Trophoblast cell (in vitro differentiated cells and primary cell): Measurements from ENCODE around the gene FBXL22.
A peak's percentile ranks its signal among the peaks of the same experiment; 100 is the strongest.

Experiments used
- DNase-seq, 2 donors: peaks; one replicate each; pipeline ENCODE4 v3.0.0-alpha.2; 2016
- H2AFZ ChIP-seq: 2 replicates; pipeline ENCODE4 v1.6.1; 2013; ENCODE audit warnings: low read length, moderate library complexity, mild to moderate bottlenecking; ENCODE audit not compliant: insufficient read depth, poor library complexity
- H2AK5ac ChIP-seq: 2 replicates; pipeline ENCODE4 v1.6.1; 2013; ENCODE audit warnings: mild to moderate bottlenecking, low read length
- H2BK120ac ChIP-seq: 2 replicates; pipeline ENCODE4 v1.6.1; 2013; ENCODE audit warnings: low read length, mild to moderate bottlenecking, moderate library complexity; ENCODE audit not compliant: insufficient read depth, poor library complexity
- H2BK12ac ChIP-seq: 2 replicates; pipeline ENCODE4 v1.6.1; 2013; ENCODE audit warnings: mild to moderate bottlenecking, low read length, moderate library complexity
- H2BK5ac ChIP-seq: 2 replicates; pipeline ENCODE4 v1.6.1; 2013; ENCODE audit warnings: low read length, low read depth, moderate library complexity, mild to moderate bottlenecking; ENCODE audit not compliant: poor library complexity
- H3K14ac ChIP-seq: 2 replicates; pipeline ENCODE4 v1.6.1; 2013; ENCODE audit warnings: mild to moderate bottlenecking, low read length
- H3K18ac ChIP-seq: 2 replicates; pipeline ENCODE4 v1.6.1; 2013; ENCODE audit warnings: mild to moderate bottlenecking, low read length
- H3K23ac ChIP-seq: 2 replicates; pipeline ENCODE4 v1.6.1; 2013; ENCODE audit warnings: low read length
- H3K27ac ChIP-seq: 2 replicates; pipeline ENCODE4 v1.5.1; 2013; ENCODE audit warnings: low read depth, mild to moderate bottlenecking, inconsistent platforms, low read length, moderate library complexity
- H3K27me3 ChIP-seq: 2 replicates; pipeline ENCODE4 v1.6.1; 2013; ENCODE audit warnings: inconsistent platforms, mild to moderate bottlenecking, low read length, moderate library complexity; ENCODE audit not compliant: insufficient read depth
- H3K36me3 ChIP-seq, 2 experiments: 1 replicate in 1 of 2; 2 replicates in 1 of 2; pipeline ENCODE4 v1.6.1; 2013; ENCODE audit warnings: low read length in 2 of 2, mild to moderate bottlenecking in 2 of 2, moderate library complexity in 1 of 2; ENCODE audit not compliant: insufficient read depth in 2 of 2, control insufficient read depth in 1 of 2
- H3K4ac ChIP-seq: 2 replicates; pipeline ENCODE4 v1.6.1; 2013; ENCODE audit warnings: low read depth, mild to moderate bottlenecking, low read length, moderate library complexity
- H3K4me1 ChIP-seq, 2 experiments: 1 replicate in 1 of 2; 2 replicates in 1 of 2; pipeline ENCODE4 v1.6.1; 2013; ENCODE audit warnings: low read length in 2 of 2, mild to moderate bottlenecking in 2 of 2, moderate library complexity in 1 of 2; ENCODE audit not compliant: insufficient read depth in 2 of 2, control insufficient read depth in 1 of 2
- H3K4me2 ChIP-seq: 2 replicates; pipeline ENCODE4 v1.6.1; 2013; ENCODE audit warnings: inconsistent platforms, mild to moderate bottlenecking, low read length, moderate library complexity
- H3K4me3 ChIP-seq: 2 replicates; pipeline ENCODE4 v1.5.1; 2013; ENCODE audit warnings: mild to moderate bottlenecking, low read depth, low read length, inconsistent platforms
- H3K79me1 ChIP-seq: one replicate; pipeline ENCODE4 v1.6.1; 2013; ENCODE audit warnings: low read length
- H3K79me2 ChIP-seq: 2 replicates; pipeline ENCODE4 v1.6.1; 2013; ENCODE audit warnings: low read length, mild to moderate bottlenecking; ENCODE audit not compliant: control insufficient read depth, insufficient read depth, poor library complexity
- H3K9ac ChIP-seq: 2 replicates; pipeline ENCODE4 v1.6.1; 2013; ENCODE audit warnings: mild to moderate bottlenecking, low read length
- H3K9me3 ChIP-seq: 2 replicates; pipeline ENCODE4 v1.6.1; 2013; ENCODE audit warnings: low read depth, mild to moderate bottlenecking, control low read depth, inconsistent platforms, low read length; ENCODE audit not compliant: insufficient read depth
- H4K12ac ChIP-seq: 2 replicates; pipeline ENCODE4 v1.6.1; 2013; ENCODE audit warnings: low read depth, mild to moderate bottlenecking, low read length, moderate library complexity
- H4K8ac ChIP-seq: 2 replicates; pipeline ENCODE4 v1.6.1; 2013; ENCODE audit warnings: low read depth, mild to moderate bottlenecking, low read length, moderate library complexity
- H4K91ac ChIP-seq: one replicate; pipeline ENCODE4 v1.6.1; 2013; ENCODE audit warnings: low read depth, mild to moderate bottlenecking, low read length, moderate library complexity
- WGBS: extraction: QIAGEN DNeasy Blood & Tissue Kit; methylation state at CpG from one replicate; pipeline ENCODE4 v1.1.7; 2013; ENCODE audit warnings: missing lambda C conversion rate; ENCODE audit not compliant: insufficient read length, insufficient coverage; ENCODE audit errors: extremely low coverage; 5-methylcytosine and 5-hydroxymethylcytosine counted together

FBXL22 gene

GRCh38 chr15:63593705-63594671, 3.2 kb upstream of the FBXL22 start:
- Histone ChIP-seq H3K79me1 (no peaks in the 10 kb centered on the region), H4K8ac (no peak overlapping the region), H3K23ac (no peak overlapping the region), H3K14ac (no peak overlapping the region), H4K12ac (no peak overlapping the region), H3K18ac (no peak overlapping the region), H3K4me3 (no peak overlapping the region), H3K79me2 (no peaks in the 10 kb centered on the region), H3K9ac (no peak overlapping the region), H3K27me3 (no peaks in the 10 kb centered on the region), H3K4ac (no peak overlapping the region), H3K36me3 (peaks cover 6 to 22% of the 10 kb centered on the region in 2 experiments), H3K4me1 (no peaks in the 10 kb centered on the region), H2AK5ac (no peak overlapping the region), H2BK120ac (no peak overlapping the region), H3K9me3 (peaks cover 2% of the 10 kb centered on the region), H2AFZ (no peak overlapping the region), H2BK5ac (no peak overlapping the region), H2BK12ac (no peak overlapping the region), H3K27ac (no peak overlapping the region), H3K4me2 (no peak overlapping the region), H4K91ac (no peak overlapping the region)
- no peak for DNase-seq
- no CpG with 5 or more reads among the region's 9 CpGs for WGBS

GRCh38 chr15:63595065-63595464, 2.1 kb upstream of the FBXL22 start:
- Histone ChIP-seq H3K14ac (no peak overlapping the region), H4K8ac (no peak overlapping the region), H3K4ac (no peak overlapping the region), H3K79me2 (no peaks in the 10 kb centered on the region), H3K23ac (no peak overlapping the region), H2BK5ac (no peak overlapping the region), H3K18ac (no peak overlapping the region), H3K27ac (no peak overlapping the region), H3K9ac (no peak overlapping the region), H4K91ac (no peak overlapping the region), H2AFZ (no peak overlapping the region), H3K27me3 (no peaks in the 10 kb centered on the region), H3K36me3 (peaks cover 6 to 20% of the 10 kb centered on the region in 2 experiments), H3K4me3 (no peak overlapping the region), H4K12ac (no peak overlapping the region), H2AK5ac (no peak overlapping the region), H3K4me2 (no peak overlapping the region), H2BK12ac (no peak overlapping the region), H2BK120ac (no peak overlapping the region), H3K9me3 (peaks cover 2% of the 10 kb centered on the region), H3K4me1 (peaks cover 0 to 3% of the 10 kb centered on the region in 2 experiments), H3K79me1 (no peaks in the 10 kb centered on the region)
- DNase-seq, result peak; percentile 55 to 65
- no CpG with 5 or more reads among the region's 3 CpGs for WGBS

GRCh38 chr15:63595688-63596087, 1.5 kb upstream of the FBXL22 start:
- no peak overlapping the region for H2BK12ac ChIP-seq
- H3K14ac ChIP-seq, result no peak overlapping the region
- H3K79me1 ChIP-seq, result peaks cover 2% of the 10 kb centered on the region
- H2BK120ac ChIP-seq, result no peak overlapping the region
- no peak overlapping the region for H3K23ac ChIP-seq
- H3K4me3 ChIP-seq, result no peak overlapping the region
- no peak overlapping the region for H2AK5ac ChIP-seq
- H3K4me2 ChIP-seq, result no peak overlapping the region
- H3K36me3 ChIP-seq, result peaks cover 6 to 16% of the 10 kb centered on the region in 2 experiments
- no peak for DNase-seq
- H4K12ac ChIP-seq, result no peak overlapping the region
- H3K9ac ChIP-seq, result no peak overlapping the region
- H3K4me1 ChIP-seq, result peaks cover 5% of the 10 kb centered on the region in 2 experiments
- no peak overlapping the region for H4K8ac ChIP-seq
- H3K9me3 ChIP-seq, result no peaks in the 10 kb centered on the region
- no peak overlapping the region for H3K18ac ChIP-seq
- no peak overlapping the region for H4K91ac ChIP-seq
- H3K4ac ChIP-seq, result no peak overlapping the region
- H3K27me3 ChIP-seq, result no peaks in the 10 kb centered on the region
- WGBS, result no CpG with 5 or more reads among the region's 1 CpG
- H3K79me2 ChIP-seq, result peaks cover 2% of the 10 kb centered on the region
- no peak overlapping the region for H3K27ac ChIP-seq
- H2AFZ ChIP-seq, result no peak overlapping the region
- no peak overlapping the region for H2BK5ac ChIP-seq

GRCh38 chr15:63596676-63597037, 530 bp upstream of the FBXL22 start:
- Histone ChIP-seq H4K91ac (no peak overlapping the region), H4K8ac (no peak overlapping the region), H2BK12ac (no peak overlapping the region), H3K4me2 (no peak overlapping the region), H2AK5ac (no peak overlapping the region), H2BK120ac (no peak overlapping the region), H3K14ac (no peak overlapping the region), H3K4ac (no peak overlapping the region), H3K27me3 (no peaks in the 10 kb centered on the region), H3K79me2 (peaks cover 4% of the 10 kb centered on the region), H3K36me3 (peaks cover 6 to 11% of the 10 kb centered on the region in 2 experiments), H3K9ac (no peak overlapping the region), H3K27ac (no peak overlapping the region), H2AFZ (no peak overlapping the region), H3K4me3 (no peak overlapping the region), H3K9me3 (no peaks in the 10 kb centered on the region), H4K12ac (no peak overlapping the region), H3K4me1 (peaks cover 5% of the 10 kb centered on the region in 2 experiments), H2BK5ac (no peak overlapping the region), H3K79me1 (peaks cover 6% of the 10 kb centered on the region), H3K23ac (no peak overlapping the region), H3K18ac (no peak overlapping the region)
- no CpG with 5 or more reads among the region's 2 CpGs for WGBS
- peak in 1 of 2 donors; percentile 54 for DNase-seq
